ENCODE measurements around the gene MAP3K4. TPM values are rescaled to one million over a fixed set of nuclear protein-coding genes. Genes with fewer than 3 reads are reported as not detected.

MAP3K4 gene
- total RNA-seq, 1 donor from 2014 or later: 41.2 TPM

DNA sequence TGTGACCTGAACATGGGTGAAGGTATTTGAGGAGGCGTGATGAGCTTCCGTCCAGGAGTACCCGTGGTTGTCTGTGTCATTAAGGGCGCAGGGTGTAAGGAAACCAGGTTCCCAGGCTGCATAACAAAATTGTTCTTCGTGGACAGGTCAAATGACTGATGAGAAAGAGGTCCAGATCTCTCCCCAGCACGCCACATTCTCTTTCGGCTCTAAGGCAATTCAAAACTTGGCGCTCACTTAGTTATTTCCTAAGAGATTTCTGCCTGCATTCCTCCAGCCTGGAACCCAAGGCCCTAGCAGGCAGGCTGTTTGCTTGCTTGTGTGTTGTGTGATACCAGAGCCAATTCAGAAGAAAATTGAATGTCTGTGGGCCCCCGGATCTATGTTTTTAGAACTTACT lies 142.4 kb downstream of the MAP3K4 start:
- H3K27ac Mint-ChIP-seq (ENCODE audit: unreplicated experiment): no peak overlapping the region
- H3K4me1 Mint-ChIP-seq (ENCODE audit: unreplicated experiment): peaks cover 8% of the 10 kb centered on the region
- no peaks in the 10 kb centered on the region for H3K9me3 Mint-ChIP-seq (ENCODE audit: unreplicated experiment)
- peaks cover 52% of the 10 kb centered on the region for H3K36me3 Mint-ChIP-seq (ENCODE audit: low read depth, unreplicated experiment)
- H3K4me3 Mint-ChIP-seq (ENCODE audit: unreplicated experiment): no peak overlapping the region
- TF ChIP-seq CTCF (IDR thresholded peaks at IDR 0.05; ENCODE audit: unreplicated experiment): no peak
- peaks cover 9% of the 10 kb centered on the region for H3K27me3 Mint-ChIP-seq (ENCODE audit: unreplicated experiment)
- no peak for DNase-seq (ENCODE audit: low spot score)

GRCh38 chr6:161134550-161135298 lies 143.2 kb downstream of the MAP3K4 start:
- DNase-seq (ENCODE audit: low spot score): no peak
- peak overlapping the region; percentile 29 for H3K4me3 Mint-ChIP-seq (ENCODE audit: unreplicated experiment)
- TF ChIP-seq CTCF (IDR thresholded peaks at IDR 0.05; ENCODE audit: unreplicated experiment): no peak
- H3K36me3 Mint-ChIP-seq (ENCODE audit: low read depth, unreplicated experiment): peaks cover 45% of the 10 kb centered on the region
- no peak overlapping the region for H3K27ac Mint-ChIP-seq (ENCODE audit: unreplicated experiment)
- peaks cover 8% of the 10 kb centered on the region for H3K4me1 Mint-ChIP-seq (ENCODE audit: unreplicated experiment)
- H3K9me3 Mint-ChIP-seq (ENCODE audit: unreplicated experiment): no peaks in the 10 kb centered on the region
- peaks cover 9% of the 10 kb centered on the region for H3K27me3 Mint-ChIP-seq (ENCODE audit: unreplicated experiment)

DNA sequence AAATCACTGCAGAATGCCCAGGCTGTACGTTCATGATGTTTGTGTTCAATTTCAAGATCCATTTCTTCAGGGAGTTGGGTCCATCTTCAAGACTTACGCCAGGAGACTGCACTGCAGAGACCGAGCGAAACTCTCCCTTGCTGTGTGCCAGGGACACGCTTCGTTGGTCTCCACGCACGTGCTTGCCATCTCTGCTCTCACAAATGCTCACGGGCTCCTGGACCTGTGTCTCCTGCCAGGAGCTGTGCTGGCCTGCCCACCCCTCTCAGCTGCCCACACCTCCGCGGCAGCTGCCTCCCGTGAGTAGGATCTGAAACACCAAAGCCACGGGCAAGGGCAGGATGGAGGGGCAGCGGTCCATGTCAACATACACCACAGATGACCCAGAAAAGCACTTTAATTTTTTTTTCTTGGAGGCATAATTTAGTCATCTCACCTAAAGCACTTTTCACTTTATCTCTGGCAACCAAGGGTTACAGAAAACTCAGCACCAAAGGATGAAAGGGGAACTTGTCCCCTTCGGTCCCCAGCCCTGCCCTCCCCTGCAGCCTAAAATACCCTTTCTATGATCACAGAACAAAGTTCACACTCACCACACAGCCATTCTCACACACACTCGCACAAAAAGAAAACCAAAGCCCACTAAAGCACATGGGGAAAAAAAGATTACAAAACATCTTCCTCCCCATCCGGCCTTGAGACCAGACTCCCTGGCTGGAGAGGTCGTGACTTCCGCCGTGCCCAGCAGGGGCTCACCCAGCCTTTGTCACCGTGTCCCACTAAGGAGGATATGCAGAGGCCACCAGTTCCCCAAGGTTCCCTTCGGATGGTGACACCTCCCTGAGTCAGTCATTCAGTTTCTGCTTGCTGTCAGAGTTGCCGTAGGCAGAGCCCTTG lies 144.4 kb downstream of the MAP3K4 start:
- Mint-ChIP-seq H3K4me1 (ENCODE audit: unreplicated experiment) (peaks cover 8% of the 10 kb centered on the region), H3K27ac (ENCODE audit: unreplicated experiment) (peak overlapping the region; percentile 64), H3K27me3 (ENCODE audit: unreplicated experiment) (peaks cover 9% of the 10 kb centered on the region), H3K4me3 (ENCODE audit: unreplicated experiment) (peak overlapping the region; percentile 1), H3K9me3 (ENCODE audit: unreplicated experiment) (no peaks in the 10 kb centered on the region), H3K36me3 (ENCODE audit: low read depth, unreplicated experiment) (peaks cover 35% of the 10 kb centered on the region)
- no peak for TF ChIP-seq CTCF (IDR thresholded peaks at IDR 0.05; ENCODE audit: unreplicated experiment)
- no peak for DNase-seq (ENCODE audit: low spot score)

DNA sequence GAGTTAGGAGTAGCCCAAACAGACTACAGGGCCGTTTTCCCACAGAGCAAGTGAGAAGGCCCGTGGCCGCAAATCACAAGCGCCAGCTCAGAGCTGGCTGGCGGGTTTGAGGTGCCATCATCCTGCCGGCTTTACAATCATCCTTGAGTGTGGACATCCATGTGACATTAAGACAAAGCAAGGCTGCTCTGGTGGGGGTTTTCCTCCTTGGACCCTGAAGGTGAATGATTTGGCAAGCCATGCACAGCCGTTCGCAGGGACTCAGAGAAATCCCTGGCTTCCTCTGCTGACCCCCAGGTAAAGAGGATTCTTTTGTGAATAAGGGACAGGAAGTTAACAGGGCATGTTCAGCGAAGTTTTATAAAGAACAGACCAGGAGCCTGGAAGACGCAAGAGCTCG lies 145.1 kb downstream of the MAP3K4 start:
- no peak for DNase-seq (ENCODE audit: low spot score)
- peaks cover 9% of the 10 kb centered on the region for H3K27me3 Mint-ChIP-seq (ENCODE audit: unreplicated experiment)
- TF ChIP-seq CTCF (IDR thresholded peaks at IDR 0.05; ENCODE audit: unreplicated experiment): no peak
- no peak overlapping the region for H3K27ac Mint-ChIP-seq (ENCODE audit: unreplicated experiment)
- H3K4me3 Mint-ChIP-seq (ENCODE audit: unreplicated experiment): peak overlapping the region; percentile 1
- peaks cover 8% of the 10 kb centered on the region for H3K4me1 Mint-ChIP-seq (ENCODE audit: unreplicated experiment)
- peaks cover 35% of the 10 kb centered on the region for H3K36me3 Mint-ChIP-seq (ENCODE audit: low read depth, unreplicated experiment)
- H3K9me3 Mint-ChIP-seq (ENCODE audit: unreplicated experiment): no peaks in the 10 kb centered on the region
